ENCODE results near the gene BDKRB2.

GRCh38 chr14:96215452-96216244 is 11.0 kb downstream of the BDKRB2 start:
- TF ChIP-seq POLR2A (IDR thresholded peaks at IDR 0.05; ENCODE audit: low read depth, low read length) (no peak), POLR2AphosphoS5 (IDR thresholded peaks at IDR 0.05; ENCODE audit: low read depth, low read length) (no peak)
